ENCODE measurements around the gene ZMYND10. TPM values are rescaled to one million over a fixed set of nuclear protein-coding genes. Genes with fewer than 3 reads are reported as not detected.
A peak's percentile ranks its signal among the peaks of the same experiment; 100 is the strongest.

The ZMYND10 gene
- total and polyA plus RNA-seq, 2 donors (not counting 3 experiments of a cell fraction or from before 2014, with no cell fraction given): 0.25 to 0.38 TPM

- no peaks in the 10 kb centered on the region for H3K27me3 ChIP-seq (ENCODE audit: control insufficient read depth in 2 of 2, insufficient read depth in 2 of 2, low read length in 2 of 2)
- no peaks in the 10 kb centered on the region for H3K9me1 ChIP-seq (replicated peaks; ENCODE audit: control insufficient read depth, extremely low read depth, insufficient read depth, low read length)
- peaks cover 31% of the 10 kb centered on the region for H3K4me1 ChIP-seq (ENCODE audit: control insufficient read depth, extremely low read depth, insufficient read depth, low read length)
- no peaks in the 10 kb centered on the region for H3K9me3 ChIP-seq (replicated peaks; ENCODE audit: control insufficient read depth, insufficient read depth, low read length)
- peak overlapping the region; percentile 5 to 83 (median 63) for H3K4me3 ChIP-seq (replicated peaks in 1 of 3; ENCODE audit: insufficient read depth in 1 of 3, low read depth in 1 of 3, low read length in 3 of 3)
- intact Hi-C loops (cut with micrococcal nuclease) (loop anchor here (5.0 kb wide), 1 partner anchor 1035 kb away; the partner anchor contains the start of gene RBM15B), dilution Hi-C loops (cut with MboI; ENCODE audit: extremely low pct_ligation_motif_present, low sequenced_read_pairs) (no loop called here)
- ChIA-PET CTCF (interaction anchor here (0.5 to 2.1 kb wide), 7 partner anchors 9 to 258 kb away, joined by 3 to 14 read pairs (median 4); partner anchors contain the start of gene ZMYND10), POLR2A (no interaction called here)
- FAIRE-seq (no peak), DNase-seq (ENCODE audit: low read depth, low spot score) (no peak)
- peaks cover 43% of the 10 kb centered on the region for H3K79me2 ChIP-seq (ENCODE audit: control insufficient read depth, insufficient read depth, low read length)
- peak overlapping the region; percentile 72 for H3K9ac ChIP-seq (replicated peaks; ENCODE audit: extremely low read depth, insufficient read depth, low read length)
- H3K4me2 ChIP-seq (ENCODE audit: insufficient read depth, low read length): peak overlapping the region; percentile 90
- H3K36me3 ChIP-seq (ENCODE audit: control insufficient read depth in 2 of 2, extremely low read depth in 1 of 2, insufficient read depth in 2 of 2, low read length in 2 of 2): peaks cover 8 to 28% of the 10 kb centered on the region in 2 experiments
- no TSS peak for BruUV-seq (replicated peaks)
- TF ChIP-seq POLR2AphosphoS5 (IDR thresholded peaks at IDR 0.05; ENCODE audit: insufficient read depth, low read depth, low read length): no peak
- no peak for TF ChIP-seq MYC (IDR thresholded peaks at IDR 0.05; ENCODE audit: low read depth, low read length)
- TF ChIP-seq GATA2 (IDR thresholded peaks at IDR 0.05; ENCODE audit: insufficient read depth, insufficient read length, low read depth, low read length): no peak
- no peak for TF ChIP-seq JUN (IDR thresholded peaks at IDR 0.05; ENCODE audit: borderline replicate concordance, insufficient read depth, insufficient read length, low read depth)
- no peak for TF ChIP-seq POLR2A (IDR thresholded peaks at IDR 0.05; ENCODE audit: low read depth, low read length)
- TF ChIP-seq, protein P1, sequence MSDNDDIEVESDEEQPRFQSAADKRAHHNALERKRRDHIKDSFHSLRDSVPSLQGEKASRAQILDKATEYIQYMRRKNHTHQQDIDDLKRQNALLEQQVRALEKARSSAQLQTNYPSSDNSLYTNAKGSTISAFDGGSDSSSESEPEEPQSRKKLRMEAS (IDR thresholded peaks at IDR 0.05; ENCODE audit: insufficient read depth, insufficient read length): no peak
- TF ChIP-seq, protein P2, sequence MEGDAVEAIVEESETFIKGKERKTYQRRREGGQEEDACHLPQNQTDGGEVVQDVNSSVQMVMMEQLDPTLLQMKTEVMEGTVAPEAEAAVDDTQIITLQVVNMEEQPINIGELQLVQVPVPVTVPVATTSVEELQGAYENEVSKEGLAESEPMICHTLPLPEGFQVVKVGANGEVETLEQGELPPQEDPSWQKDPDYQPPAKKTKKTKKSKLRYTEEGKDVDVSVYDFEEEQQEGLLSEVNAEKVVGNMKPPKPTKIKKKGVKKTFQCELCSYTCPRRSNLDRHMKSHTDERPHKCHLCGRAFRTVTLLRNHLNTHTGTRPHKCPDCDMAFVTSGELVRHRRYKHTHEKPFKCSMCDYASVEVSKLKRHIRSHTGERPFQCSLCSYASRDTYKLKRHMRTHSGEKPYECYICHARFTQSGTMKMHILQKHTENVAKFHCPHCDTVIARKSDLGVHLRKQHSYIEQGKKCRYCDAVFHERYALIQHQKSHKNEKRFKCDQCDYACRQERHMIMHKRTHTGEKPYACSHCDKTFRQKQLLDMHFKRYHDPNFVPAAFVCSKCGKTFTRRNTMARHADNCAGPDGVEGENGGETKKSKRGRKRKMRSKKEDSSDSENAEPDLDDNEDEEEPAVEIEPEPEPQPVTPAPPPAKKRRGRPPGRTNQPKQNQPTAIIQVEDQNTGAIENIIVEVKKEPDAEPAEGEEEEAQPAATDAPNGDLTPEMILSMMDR (IDR thresholded peaks at IDR 0.05; ENCODE audit: extremely low read depth in 1 of 2, insufficient read depth in 1 of 2, low read depth in 1 of 2, low read length in 2 of 2): no peak
- TF ChIP-seq EZH2 (IDR thresholded peaks at IDR 0.05; ENCODE audit: borderline replicate concordance, low read depth, low read length, severe bottlenecking): no peak
- TF ChIP-seq FOS (IDR thresholded peaks at IDR 0.05; ENCODE audit: borderline replicate concordance, insufficient read depth, low read length): no peak
- no peak overlapping the region for H3K27ac ChIP-seq (ENCODE audit: insufficient read depth, low read depth, low read length)
- H2AFZ ChIP-seq (ENCODE audit: low read depth, low read length): no peak overlapping the region
- peaks cover 6% of the 10 kb centered on the region for H4K20me1 ChIP-seq (replicated peaks; ENCODE audit: control insufficient read depth, extremely low read depth, insufficient read depth, low read length)
Observed at GRCh38 chr3:50357481-50357880, 11.9 kb upstream of the ZMYND10 start.

Data from endothelial cell of umbilical vein (primary cell).